Suppressor macrophage treated with lipopolysaccharide for 1 hour (primary cell): ENCODE results near the gene BSCL2.
A peak's percentile ranks its signal among the peaks of the same experiment; 100 is the strongest.
"Not testable (repeated sequence)": the region's sequence is repeated elsewhere in the genome, so short reads cannot be mapped to it uniquely, and the experiment has no call there.

ENCODE experiments used
- DNase-seq, 3 donors: peaks; one replicate each; pipeline ENCODE4 v3.0.0-alpha.2; 2020 to 2022

BSCL2 gene

GRCh38 chr11:62707277-62707861, at the start of gene BSCL2, which contains the start of gene GNG3:
Gene BSCL2, minus strand, starts transcription at chr11:62707424. Its CDS starts 229 bp downstream, at chr11:62707195.
Gene GNG3, plus strand, starts transcription at chr11:62707676. Its CDS starts 620 bp downstream, at chr11:62708296.
- DNase-seq = no peak

- no peak for DNase-seq
Measured at GRCh38 chr11:62755086-62755615, 47.9 kb upstream of the BSCL2 start.

- peak; percentile 99 for DNase-seq
Measured at GRCh38 chr11:62753736-62754603, 46.7 kb upstream of the BSCL2 start, which contains the start of gene ZBTB3. Gene ZBTB3, minus strand, starts transcription at chr11:62754160. Its CDS starts 496 bp downstream, at chr11:62753664.

- no peak for DNase-seq
Measured at GRCh38 chr11:62752994-62753735, 45.9 kb upstream of the BSCL2 start.

- DNase-seq = no peak
Measured at GRCh38 chr11:62752177-62752785, 45.1 kb upstream of the BSCL2 start.

- not testable (repeated sequence) for DNase-seq
Measured at GRCh38 chr11:62749931-62750330, 42.7 kb upstream of the BSCL2 start.

GRCh38 chr11:62747475-62748160, 40.4 kb upstream of the BSCL2 start:
- DNase-seq = no peak

GRCh38 chr11:62737196-62737595, 30.0 kb upstream of the BSCL2 start:
- no peak for DNase-seq

- DNase-seq = peak; percentile 40 to 80 (median 55)
Measured at GRCh38 chr11:62732830-62733229, 25.6 kb upstream of the BSCL2 start.

- not testable (repeated sequence) for DNase-seq
Measured at GRCh38 chr11:62730076-62730475, 22.9 kb upstream of the BSCL2 start.

- DNase-seq = peak; percentile 92 to 96 (median 95)
Measured at GRCh38 chr11:62728171-62728988, 21.2 kb upstream of the BSCL2 start, which contains the start of gene TTC9C. Gene TTC9C, plus strand, starts transcription at chr11:62728486. Its CDS starts 363 bp downstream, at chr11:62728849.

GRCh38 chr11:62727872-62728170, 20.6 kb upstream of the BSCL2 start:
- peak; percentile 94 to 99 (median 98) for DNase-seq

GRCh38 chr11:62727165-62727871, 20.1 kb upstream of the BSCL2 start, which contains the start of gene HNRNPUL2:
Gene HNRNPUL2, minus strand, starts transcription at chr11:62727457. Its CDS starts 301 bp downstream, at chr11:62727156.
- peak; percentile 99 to 100 (median 99) for DNase-seq

- DNase-seq = no peak
Measured at GRCh38 chr11:62726915-62727164, 19.6 kb upstream of the BSCL2 start.

GRCh38 chr11:62726156-62726914, 19.1 kb upstream of the BSCL2 start:
- DNase-seq = no peak

- no peak for DNase-seq
Measured at GRCh38 chr11:62725646-62726045, 18.4 kb upstream of the BSCL2 start.

GRCh38 chr11:62724171-62724570, 16.9 kb upstream of the BSCL2 start:
- no peak for DNase-seq

GRCh38 chr11:62721994-62722393, 14.8 kb upstream of the BSCL2 start:
- DNase-seq = no peak

GRCh38 chr11:62719302-62719978, 12.2 kb upstream of the BSCL2 start:
- no peak for DNase-seq
